IMR-90 (cell line): ENCODE measurements around the gene PLCD1. TPM values are rescaled to one million over a fixed set of nuclear protein-coding genes. Genes with fewer than 3 reads are reported as not detected.

Source experiments
- ATAC-seq: fragments of 200-7000 bp; cut with Tn5 transposase; 2 replicates; pipeline ENCODE4 v1.9.1; 2020; ENCODE audit warnings: low read depth, mild to moderate bottlenecking, moderate library complexity
- BruUV-seq: library from RNA; stranded (reverse); fragments of 400-500 nt; replicated peaks from 2 replicates; lab custom pipeline; 2021; lab: Mats Ljungman, UMichigan
- CTCF ChIA-PET: fragments of 300-600 bp; formaldehyde crosslinking; extraction: SDS; loops from one replicate; lab custom pipeline; 2021; ENCODE audit warnings: antibody characterized with exemption; lab: Yijun Ruan, JAX
- POLR2A ChIA-PET: fragments of 300-600 bp; sonication (Branson Sonifier 250); formaldehyde crosslinking; loops from one replicate; lab custom pipeline; 2022; ENCODE audit warnings: antibody characterized with exemption; ENCODE audit not compliant: unreplicated experiment; lab: Charles Lee
- DNase-seq: peaks from one replicate; pipeline ENCODE4 v3.0.0; 2013
- H2AFZ ChIP-seq: replicated peaks from 2 replicates; pipeline ENCODE3; 2013; ENCODE audit warnings: low read length, mild to moderate bottlenecking; ENCODE audit not compliant: poor library complexity
- H2AK5ac ChIP-seq: 2 replicates; pipeline ENCODE4 v1.6.1; 2013; ENCODE audit warnings: low read depth, low read length, inconsistent platforms
- H2AK9ac ChIP-seq: replicated peaks from 2 replicates; pipeline ENCODE3; 2013; ENCODE audit warnings: mild to moderate bottlenecking, low read depth, low read length, moderate library complexity; ENCODE audit not compliant: poor library complexity
- H2BK120ac ChIP-seq: 2 replicates; pipeline ENCODE4 v1.6.1; 2013; ENCODE audit warnings: low read depth, low read length, inconsistent platforms
- H2BK15ac ChIP-seq: 3 replicates; pipeline ENCODE4 v1.6.1; 2013; ENCODE audit warnings: low read depth, low read length, inconsistent platforms
- H2BK20ac ChIP-seq: 2 replicates; pipeline ENCODE4 v1.6.1; 2013; ENCODE audit warnings: low read depth, mild to moderate bottlenecking, inconsistent platforms, low read length, moderate library complexity
- H2BK5ac ChIP-seq: 2 replicates; pipeline ENCODE4 v1.6.1; 2013; ENCODE audit warnings: mild to moderate bottlenecking, low read depth, low read length, inconsistent platforms; ENCODE audit not compliant: poor library complexity, severe bottlenecking
- H3K14ac ChIP-seq: replicated peaks from 2 replicates; pipeline ENCODE4 v1.6.1; 2013; ENCODE audit warnings: low read depth, low read length, inconsistent platforms
- H3K18ac ChIP-seq: 2 replicates; pipeline ENCODE4 v1.6.1; 2013; ENCODE audit warnings: low read depth, low read length, control low read depth
- H3K23ac ChIP-seq: 2 replicates; pipeline ENCODE4 v1.6.1; 2013; ENCODE audit warnings: low read depth, low read length, inconsistent platforms
- H3K27ac ChIP-seq: 2 replicates; pipeline ENCODE4 v1.5.1; 2013; ENCODE audit warnings: mild to moderate bottlenecking, control low read depth, low read length; ENCODE audit not compliant: insufficient read depth
- H3K27me3 ChIP-seq: 2 replicates; pipeline ENCODE4 v1.6.1; 2013; ENCODE audit warnings: low read length; ENCODE audit not compliant: control insufficient read depth, insufficient read depth
- H3K36me3 ChIP-seq: 2 replicates; pipeline ENCODE4 v1.6.1; 2013; ENCODE audit warnings: low read length, mixed read lengths; ENCODE audit not compliant: control insufficient read depth, insufficient read depth
- H3K4ac ChIP-seq: 2 replicates; pipeline ENCODE4 v1.6.1; 2013; ENCODE audit warnings: low read depth, low read length, inconsistent platforms
- H3K4me1 ChIP-seq: 2 replicates; pipeline ENCODE4 v1.6.1; 2013; ENCODE audit warnings: low read length, mixed read lengths; ENCODE audit not compliant: control insufficient read depth, insufficient read depth
- H3K4me2 ChIP-seq: 2 replicates; pipeline ENCODE4 v1.6.1; 2013; ENCODE audit warnings: low read depth, mild to moderate bottlenecking, control low read depth, low read length, moderate library complexity
- H3K4me3 ChIP-seq: 2 replicates; pipeline ENCODE4 v1.5.1; 2013; ENCODE audit warnings: low read depth, mild to moderate bottlenecking, control low read depth, low read length, moderate library complexity; ENCODE audit not compliant: insufficient read depth
- H3K56ac ChIP-seq: 2 replicates; pipeline ENCODE4 v1.6.1; 2013; ENCODE audit warnings: low read length, inconsistent platforms; ENCODE audit not compliant: insufficient read depth; ENCODE audit errors: extremely low read depth
- H3K79me1 ChIP-seq, 2 experiments: 2 replicates each; pipeline ENCODE4 v1.6.1; 2013; ENCODE audit warnings: low read length in 2 of 2, inconsistent platforms in 1 of 2, low read depth in 1 of 2
- H3K9ac ChIP-seq: 2 replicates; pipeline ENCODE4 v1.6.1; 2013; ENCODE audit warnings: low read depth, low read length, control low read depth
- H3K9me1 ChIP-seq: 2 replicates; pipeline ENCODE4 v1.6.1; 2013; ENCODE audit warnings: low read length, inconsistent platforms; ENCODE audit not compliant: insufficient read depth
- H3K9me3 ChIP-seq: 2 replicates; pipeline ENCODE4 v1.6.1; 2013; ENCODE audit warnings: low read length; ENCODE audit not compliant: control insufficient read depth, insufficient read depth
- H4K20me1 ChIP-seq: 2 replicates; pipeline ENCODE4 v1.6.1; 2013; ENCODE audit warnings: low read length, inconsistent platforms; ENCODE audit not compliant: insufficient read depth
- H4K5ac ChIP-seq: 2 replicates; pipeline ENCODE4 v1.6.1; 2013; ENCODE audit warnings: mild to moderate bottlenecking, low read depth, low read length, control low read depth
- H4K8ac ChIP-seq, 2 experiments: 2 replicates each; pipeline ENCODE4 v1.6.1; 2013; ENCODE audit warnings: low read depth in 2 of 2, low read length in 2 of 2, control low read depth in 1 of 2, inconsistent platforms in 1 of 2
- H4K91ac ChIP-seq: 2 replicates; pipeline ENCODE4 v1.6.1; 2013; ENCODE audit warnings: low read depth, low read length, inconsistent platforms; ENCODE audit not compliant: insufficient read depth
- BHLHE40 ChIP-seq: fragments of 150-350 bp; IDR thresholded peaks from 2 replicates; pipeline ENCODE4 v1.6.1; 2016; ENCODE audit warnings: mild to moderate bottlenecking, low read depth, low read length
- MXI1 ChIP-seq: IDR thresholded peaks from 2 replicates; pipeline ENCODE4 v1.6.1; 2012; ENCODE audit warnings: low read depth, mild to moderate bottlenecking, low read length, moderate library complexity, borderline replicate concordance
- NFE2L2 ChIP-seq: fragments of 150-350 bp; IDR thresholded peaks from 2 replicates; pipeline ENCODE4 v1.6.1; 2016; ENCODE audit warnings: low read depth, mild to moderate bottlenecking, low read length
- RAD21 ChIP-seq: IDR thresholded peaks from 2 replicates; pipeline ENCODE4 v1.6.1; 2012; ENCODE audit warnings: low read length, improper control_type of control experiment
- RFX5 ChIP-seq: IDR thresholded peaks from 2 replicates; pipeline ENCODE4 v1.8.0; 2012; ENCODE audit warnings: low read depth, mild to moderate bottlenecking, low read length, moderate library complexity
- WGBS, 2 experiments: methylation state at CpG; one replicate each; pipeline versions ENCODE4 v1.1.5 to v1.1.7; 2013; ENCODE audit warnings: missing lambda C conversion rate in 2 of 2; ENCODE audit not compliant: insufficient read length in 1 of 2; ENCODE audit errors: extremely low coverage in 2 of 2; 5-methylcytosine and 5-hydroxymethylcytosine counted together
- dilution Hi-C: fragments of 300-500 bp; cut with HindIII; formaldehyde crosslinking; loops from one replicate; pipeline ENCODE4 v1.14.3; 2018; ENCODE audit warnings: low sequenced_read_pairs; ENCODE audit not compliant: unreplicated experiment
- in situ Hi-C: fragments of 300-500 bp; cut with MboI; formaldehyde crosslinking; loops from 3 replicates; pipeline ENCODE4 v1.14.3; 2019; ENCODE audit warnings: low sequenced_read_pairs, inconsistent platforms, mixed read lengths
- intact Hi-C: fragments of 100-400 bp; cut with micrococcal nuclease; formaldehyde crosslinking; loops from 2 replicates; pipeline ENCODE4 v1.10.0; 2022
- polyA plus RNA-seq, 3 experiments: library from polyadenylated mRNA; depleted of rRNA; stranded (reverse); fragments of >200 nt; gene quantifications; 2 replicates each; pipeline ENCODE4 v1.2.3, GENCODE V29; 2012; ENCODE audit warnings: low replicate concordance in 1 of 3
- total RNA-seq: library from RNA; depleted of rRNA; stranded (reverse); fragments of >200 nt; gene quantifications from 2 replicates; pipeline ENCODE4 v1.2.3, GENCODE V29; 2012
- TF ChIP-seq, protein P1 (sequence below): fragments of 150-350 bp; IDR thresholded peaks from 2 replicates; pipeline ENCODE4 v1.6.1; 2016; ENCODE audit warnings: low read depth, mild to moderate bottlenecking, low read length, moderate library complexity, borderline replicate concordance

The PLCD1 gene
- total and polyA plus RNA-seq, 2 of the 4 experiments (the other 2 are of a cell fraction), result 14.9 to 16.3 TPM

DNA sequence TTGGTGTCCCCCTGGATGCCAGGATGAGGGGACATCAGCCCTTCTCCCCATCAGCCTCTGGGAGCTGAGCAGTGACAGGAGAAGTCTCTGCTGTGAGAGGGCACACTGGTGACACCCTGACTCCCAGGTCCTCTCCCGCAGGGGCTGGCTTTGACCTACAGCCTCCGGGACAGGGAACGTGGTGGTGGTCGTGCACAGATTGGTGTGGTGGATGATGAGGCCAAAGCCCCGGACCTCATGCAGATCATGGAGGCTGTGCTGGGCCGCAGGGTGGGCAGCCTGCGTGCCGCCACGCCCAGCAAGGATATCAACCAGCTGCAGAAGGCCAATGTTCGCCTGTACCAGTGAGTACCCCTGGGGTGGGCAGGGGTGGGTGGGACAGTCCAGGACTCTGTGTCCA is 32.1 kb downstream of the PLCD1 start:
- POLR2A ChIA-PET, result no interaction called here
- Histone ChIP-seq H3K79me1 (peaks cover 3 to 19% of the 10 kb centered on the region in 2 experiments; a peak in 2 of 4 replicates), H2AK9ac (no peak overlapping the region), H2BK20ac (no peak overlapping the region), H3K23ac (no peak overlapping the region), H4K5ac (no peak overlapping the region), H2BK120ac (no peak overlapping the region), H2BK15ac (no peak overlapping the region), H3K36me3 (peaks cover 10% of the 10 kb centered on the region), H3K18ac (no peak overlapping the region), H3K9me1 (peaks cover 15% of the 10 kb centered on the region), H3K14ac (no peak overlapping the region), H2BK5ac (no peak overlapping the region), H3K56ac (no peak overlapping the region), H3K9ac (no peak overlapping the region), H2AFZ (no peak overlapping the region), H3K27me3 (no peaks in the 10 kb centered on the region), H3K9me3 (no peaks in the 10 kb centered on the region), H4K91ac (no peak overlapping the region), H3K4me1 (peaks cover 12% of the 10 kb centered on the region), H3K4me2 (no peak overlapping the region), H4K20me1 (no peaks in the 10 kb centered on the region), H2AK5ac (no peak overlapping the region), H3K4me3 (no peak overlapping the region), H3K27ac (no peak overlapping the region), H3K4ac (no peak overlapping the region), H4K8ac (no peak overlapping the region)
- intact Hi-C loops, result no loop called here
- CTCF ChIA-PET, result interaction anchor here (0.6 to 1.7 kb wide), 14 partner anchors 12 to 162 kb away, joined by 3 to 16 read pairs (median 3); no protein-coding TSS in a partner anchor
- in situ Hi-C loops, result no loop called here
- no CpG with 5 or more reads among the region's 10 CpGs for WGBS, 2 experiments
- ATAC-seq, result no peak
- no peak for TF ChIP-seq MXI1
- no peak for TF ChIP-seq NFE2L2
- TF ChIP-seq RFX5, result no peak
- TF ChIP-seq RAD21, result no peak
- TF ChIP-seq, protein P1, sequence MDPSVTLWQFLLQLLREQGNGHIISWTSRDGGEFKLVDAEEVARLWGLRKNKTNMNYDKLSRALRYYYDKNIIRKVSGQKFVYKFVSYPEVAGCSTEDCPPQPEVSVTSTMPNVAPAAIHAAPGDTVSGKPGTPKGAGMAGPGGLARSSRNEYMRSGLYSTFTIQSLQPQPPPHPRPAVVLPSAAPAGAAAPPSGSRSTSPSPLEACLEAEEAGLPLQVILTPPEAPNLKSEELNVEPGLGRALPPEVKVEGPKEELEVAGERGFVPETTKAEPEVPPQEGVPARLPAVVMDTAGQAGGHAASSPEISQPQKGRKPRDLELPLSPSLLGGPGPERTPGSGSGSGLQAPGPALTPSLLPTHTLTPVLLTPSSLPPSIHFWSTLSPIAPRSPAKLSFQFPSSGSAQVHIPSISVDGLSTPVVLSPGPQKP, result no peak
- no peak for TF ChIP-seq BHLHE40
- no TSS peak for BruUV-seq
- dilution Hi-C loops, result no loop called here
- no peak for DNase-seq
